Sigmoid colon (tissue), 7 donors: Measurements from ENCODE around the gene INF2. TPM values are rescaled to one million over a fixed set of nuclear protein-coding genes. Genes with fewer than 3 reads are reported as not detected.

Experiments used
- DNase-seq: peaks from one replicate; pipeline ENCODE4 v3.0.0-alpha.2; 2019
- H3K27ac ChIP-seq, 4 donors: fragments of 200-600 bp; sonication (generic); one replicate each; pipeline ENCODE4 v1.5.1; 2016 to 2019; ENCODE audit warnings: mild to moderate bottlenecking in 1 of 4
- H3K27me3 ChIP-seq, 3 donors: fragments of 200-600 bp; sonication (generic); one replicate each; pipeline ENCODE4 v1.5.1; 2019; ENCODE audit warnings: mild to moderate bottlenecking in 1 of 3
- H3K36me3 ChIP-seq, 4 donors: fragments of 200-600 bp; sonication (generic); one replicate each; pipeline ENCODE4 v1.5.1; 2016 to 2019
- H3K4me1 ChIP-seq, 4 donors: fragments of 200-600 bp; sonication (generic); one replicate each; pipeline ENCODE4 v1.5.1; 2017 to 2019
- H3K4me3 ChIP-seq, 4 donors: fragments of 200-600 bp; sonication (generic); one replicate each; pipeline ENCODE4 v1.5.1; 2017 to 2019; ENCODE audit warnings: mild to moderate bottlenecking in 2 of 4, moderate library complexity in 1 of 4
- H3K9me3 ChIP-seq, 4 donors: fragments of 200-600 bp in 3 of 4; sonication (generic) in 3 of 4; one replicate each; pipeline versions ENCODE4 v1.5.1 to v1.6.1; 2013 to 2019
- CTCF ChIP-seq, 4 experiments: fragments of 450-650 bp in 3 of 4; fragments of 200-600 bp in 1 of 4; IDR thresholded peaks; one replicate each; pipeline ENCODE4 v1.5.1; 2016 to 2019; ENCODE audit warnings: antibody characterized with exemption in 4 of 4, mild to moderate bottlenecking in 3 of 4, moderate library complexity in 2 of 4
- EP300 ChIP-seq, 4 donors: sonication (generic); formaldehyde crosslinking; IDR thresholded peaks; one replicate each; pipeline ENCODE4 v1.6.1; 2017; ENCODE audit warnings: antibody characterized with exemption in 4 of 4
- POLR2A ChIP-seq, 2 donors: fragments of 450-650 bp; IDR thresholded peaks; one replicate each; pipeline ENCODE4 v1.6.1; 2016; ENCODE audit warnings: antibody characterized with exemption in 2 of 2, mild to moderate bottlenecking in 2 of 2, moderate library complexity in 2 of 2
- POLR2AphosphoS5 ChIP-seq, 4 donors: sonication (generic); formaldehyde crosslinking; IDR thresholded peaks; one replicate each; pipeline ENCODE4 v1.6.1; 2017; ENCODE audit warnings: antibody characterized with exemption in 4 of 4
- whole genome bisulfite sequencing, 2 donors: extraction: QIAGEN DNeasy Blood & Tissue Kit; methylation state at CpG; one replicate each; pipeline ENCODE4 v1.1.7; 2013; 5-methylcytosine and 5-hydroxymethylcytosine counted together
- intact Hi-C: fragments of 100-400 bp; cut with DNase I; formaldehyde crosslinking; loops from one replicate; pipeline ENCODE4 v1.15.1; 2023
- polyA plus RNA-seq, 3 donors: library from polyadenylated mRNA; stranded (reverse); fragments of 200-250 nt; gene quantifications; one replicate each; pipeline ENCODE4 v1.2.3, GENCODE V29; 2013
- total RNA-seq, 4 donors: library from RNA; depleted of rRNA; stranded (reverse); fragments of >200 nt; gene quantifications; one replicate each; pipeline ENCODE4 v1.1.0, GENCODE V29; 2016
- donor health status: healthy with polysubstance abuse.
- donor health status: Bipolar disorder and iron deficiency.
- donor health status: healthy.

INF2 gene
- total and polyA plus RNA-seq, 7 donors, result 26.3 to 169 (median 67.0) TPM

GRCh38 chr14:104754213-104754851 is 64.9 kb downstream of the INF2 start:
- no peak for TF ChIP-seq POLR2AphosphoS5 (IDR thresholded peaks at IDR 0.05)
- TF ChIP-seq POLR2A (IDR thresholded peaks at IDR 0.05), result no peak
- TF ChIP-seq EP300 (IDR thresholded peaks at IDR 0.05), result no peak
- TF ChIP-seq CTCF (IDR thresholded peaks at IDR 0.05), result no peak
- intact Hi-C loops, result loop anchor here (5.0 kb wide), 1 partner anchor 73 kb away; no protein-coding TSS in a partner anchor
- Histone ChIP-seq H3K27ac (peak overlapping the region in 3 of 4 donors; percentile 82 to 90 (median 87)), H3K4me3 (peak overlapping the region in 3 of 4 donors; percentile 65 to 99 (median 87)), H3K4me1 (peaks cover 2 to 29% (median 25%) of the 10 kb centered on the region in 4 donors), H3K9me3 (no peaks in the 10 kb centered on the region), H3K36me3 (peaks cover 14 to 40% (median 25%) of the 10 kb centered on the region in 4 donors), H3K27me3 (no peaks in the 10 kb centered on the region)
- DNase-seq, result no peak
- WGBS, 2 donors, result 30 to 63% methylated on average over 13 of the region's 13 CpGs

DNA sequence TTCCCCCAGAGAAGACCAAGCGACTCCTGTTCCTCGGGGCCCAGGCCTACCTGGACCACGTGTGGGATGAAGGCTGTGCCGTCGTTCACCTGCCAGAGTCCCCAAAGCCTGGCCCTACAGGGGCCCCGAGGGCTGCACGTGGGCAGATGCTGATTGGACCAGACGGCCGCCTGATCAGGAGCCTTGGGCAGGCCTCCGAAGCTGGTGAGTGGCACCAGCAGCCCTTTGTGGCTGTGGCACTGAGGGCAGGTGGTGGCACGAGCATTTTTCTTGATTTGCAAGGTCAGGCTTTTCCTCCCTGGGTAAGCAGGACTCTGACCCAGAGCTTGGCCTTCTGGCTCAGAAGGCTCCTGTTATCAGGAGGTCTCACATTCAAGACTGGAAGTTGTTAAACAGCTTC is 66.2 kb downstream of the INF2 start:
- no peak for DNase-seq
- no peaks in the 10 kb centered on the region for H3K9me3 ChIP-seq
- peaks cover 2 to 29% (median 25%) of the 10 kb centered on the region in 4 donors for H3K4me1 ChIP-seq
- no peaks in the 10 kb centered on the region for H3K27me3 ChIP-seq
- H3K27ac ChIP-seq, result no peak overlapping the region
- TF ChIP-seq POLR2AphosphoS5 (IDR thresholded peaks at IDR 0.05), result no peak
- no peak for TF ChIP-seq CTCF (IDR thresholded peaks at IDR 0.05)
- WGBS, 2 donors, result 81 to 82% methylated on average over 11 of the region's 11 CpGs
- H3K4me3 ChIP-seq, result no peak overlapping the region
- H3K36me3 ChIP-seq, result peaks cover 14 to 52% (median 28%) of the 10 kb centered on the region in 4 donors
- intact Hi-C loops, result no loop called here

GRCh38 chr14:104756477-104757237 is 67.2 kb downstream of the INF2 start:
- TF ChIP-seq POLR2A (IDR thresholded peaks at IDR 0.05) (no peak), POLR2AphosphoS5 (IDR thresholded peaks at IDR 0.05) (no peak), EP300 (IDR thresholded peaks at IDR 0.05) (no peak), CTCF (IDR thresholded peaks at IDR 0.05) (no peak)
- intact Hi-C loops, result no loop called here
- DNase-seq, result no peak
- no peak overlapping the region for H3K27ac ChIP-seq
- H3K4me3 ChIP-seq, result no peak overlapping the region
- no peaks in the 10 kb centered on the region for H3K9me3 ChIP-seq
- peaks cover 2 to 29% (median 25%) of the 10 kb centered on the region in 4 donors for H3K4me1 ChIP-seq
- peaks cover 14 to 60% (median 29%) of the 10 kb centered on the region in 4 donors for H3K36me3 ChIP-seq
- 80 to 89% methylated on average over 27 of the region's 27 CpGs for WGBS, 2 donors
- no peaks in the 10 kb centered on the region for H3K27me3 ChIP-seq

DNA sequence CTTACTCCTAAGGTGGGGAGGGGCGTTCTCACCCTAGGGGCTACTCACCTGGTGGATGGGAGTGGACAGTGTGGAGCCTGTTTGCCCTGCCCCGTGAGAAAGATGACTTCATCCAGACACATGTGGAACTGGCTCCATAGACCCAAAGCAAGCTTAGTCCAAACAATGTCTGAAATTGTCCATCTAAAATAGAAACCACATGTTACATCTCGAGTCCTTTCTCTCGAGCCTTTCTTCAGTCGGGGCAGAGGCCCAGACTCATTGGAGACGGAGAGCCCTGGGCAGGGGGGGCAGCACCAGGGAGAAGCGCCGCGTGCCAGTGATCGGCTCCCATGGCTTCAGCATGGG is 67.8 kb downstream of the INF2 start:
- intact Hi-C loops, result no loop called here
- no peak for TF ChIP-seq POLR2AphosphoS5 (IDR thresholded peaks at IDR 0.05)
- H3K36me3 ChIP-seq, result peaks cover 14 to 66% (median 29%) of the 10 kb centered on the region in 4 donors
- H3K4me1 ChIP-seq, result peaks cover 2 to 23% (median 20%) of the 10 kb centered on the region in 4 donors
- no peak overlapping the region for H3K27ac ChIP-seq
- WGBS, 2 donors, result 86 to 92% methylated on average over 10 of the region's 10 CpGs
- no peaks in the 10 kb centered on the region for H3K9me3 ChIP-seq
- no peak overlapping the region for H3K4me3 ChIP-seq
- DNase-seq, result no peak
- no peaks in the 10 kb centered on the region for H3K27me3 ChIP-seq

DNA sequence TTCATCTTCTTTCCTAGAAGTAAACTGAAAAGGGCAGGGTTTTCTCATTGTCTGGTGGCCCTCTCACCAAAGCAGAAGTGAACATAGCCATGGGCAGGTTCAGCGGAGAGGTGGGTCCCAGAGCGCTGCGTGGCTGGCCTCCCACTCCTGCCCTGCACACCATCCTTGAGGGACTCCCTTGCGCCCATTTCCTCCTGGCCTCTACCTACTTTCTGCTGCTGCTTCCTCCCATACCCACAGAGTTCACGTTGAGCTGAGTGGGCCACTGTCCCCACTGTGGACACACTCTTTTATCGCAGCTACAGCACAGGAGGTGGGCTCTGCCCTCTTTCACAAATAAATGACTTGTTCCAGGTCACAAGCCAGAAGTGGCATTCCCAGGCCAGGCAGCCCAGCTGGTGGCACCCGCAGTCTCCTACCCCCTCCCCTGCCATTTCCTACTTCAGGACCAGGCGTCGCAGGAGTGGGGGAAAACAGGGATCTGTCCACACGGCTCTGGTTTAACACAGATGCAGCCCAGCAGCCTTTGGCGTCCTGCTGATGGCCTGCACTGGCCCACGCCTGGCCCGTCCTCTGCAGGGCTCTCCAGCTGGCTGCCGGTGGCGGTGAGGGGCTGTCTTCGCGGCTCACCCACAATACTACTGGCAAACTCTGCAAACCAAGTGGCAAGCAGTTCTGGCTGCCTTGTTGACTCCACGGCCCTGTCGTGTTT is 68.4 kb downstream of the INF2 start:
- Histone ChIP-seq H3K4me3 (no peak overlapping the region), H3K27me3 (no peaks in the 10 kb centered on the region), H3K27ac (no peak overlapping the region), H3K4me1 (peaks cover 2 to 22% (median 19%) of the 10 kb centered on the region in 4 donors), H3K9me3 (no peaks in the 10 kb centered on the region), H3K36me3 (peaks cover 14 to 68% (median 29%) of the 10 kb centered on the region in 4 donors)
- intact Hi-C loops, result no loop called here
- no peak for DNase-seq
- 94 to 95% methylated on average over 19 of the region's 19 CpGs for WGBS, 2 donors
- no peak for TF ChIP-seq CTCF (IDR thresholded peaks at IDR 0.05)
- TF ChIP-seq POLR2AphosphoS5 (IDR thresholded peaks at IDR 0.05), result no peak
- TF ChIP-seq EP300 (IDR thresholded peaks at IDR 0.05), result no peak
- no peak for TF ChIP-seq POLR2A (IDR thresholded peaks at IDR 0.05)
